HTR-8/SVneo (cell line): ENCODE results near the gene HIPK4.

Experiments used
- DNase-seq: peaks from one replicate; pipeline ENCODE4 v3.0.0; 2011; ENCODE audit warnings: low spot score, mixed read lengths; ENCODE audit not compliant: insufficient read length
- FAIRE-seq: peaks from 2 replicates; lab custom pipeline; 2011; peaks lifted over from hg19 to GRCh38; lab: Jason Lieb, UNC

Gene HIPK4

DNA sequence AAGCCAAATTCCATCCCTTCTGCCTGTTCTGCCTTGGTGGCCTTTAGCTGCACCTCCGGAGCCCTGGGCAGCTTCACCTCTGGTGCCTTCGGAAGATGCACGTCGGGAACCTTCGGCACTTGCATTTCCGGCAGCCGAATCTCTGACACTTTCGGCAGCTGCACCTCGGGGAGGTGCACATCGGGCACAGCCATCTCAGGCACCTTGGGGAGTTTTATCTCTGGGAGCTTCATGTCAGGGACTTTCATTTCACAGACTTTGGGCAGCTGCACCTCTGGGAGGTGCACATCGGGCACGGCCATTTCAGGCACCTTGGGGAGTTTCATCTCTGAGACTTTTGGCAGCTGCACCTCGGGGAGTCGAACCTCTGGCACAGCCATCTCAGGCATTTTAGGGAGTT is 6.0 kb upstream of the HIPK4 start:
- DNase-seq (no peak), FAIRE-seq (no peak)

DNA sequence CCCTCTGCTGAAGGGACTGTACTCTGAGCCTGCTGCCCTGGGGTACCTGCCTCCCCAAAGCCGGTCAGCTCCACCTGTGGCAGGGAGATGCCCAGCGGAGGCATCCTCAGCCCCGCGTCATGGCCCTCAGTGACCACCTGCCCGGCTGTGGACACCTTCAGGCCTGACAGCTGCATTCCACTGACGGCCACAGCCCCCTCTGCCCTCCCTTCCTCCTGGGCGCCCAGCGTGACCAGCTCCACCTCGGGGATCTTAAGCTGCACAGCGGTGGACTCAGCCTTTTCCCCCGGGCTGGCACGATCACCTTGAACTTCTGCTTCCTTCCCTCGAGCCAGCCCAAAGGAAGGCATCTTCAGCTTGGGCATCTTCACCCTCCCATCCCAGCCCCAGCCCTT is 4.8 kb upstream of the HIPK4 start:
- DNase-seq (no peak), FAIRE-seq (no peak)

DNA sequence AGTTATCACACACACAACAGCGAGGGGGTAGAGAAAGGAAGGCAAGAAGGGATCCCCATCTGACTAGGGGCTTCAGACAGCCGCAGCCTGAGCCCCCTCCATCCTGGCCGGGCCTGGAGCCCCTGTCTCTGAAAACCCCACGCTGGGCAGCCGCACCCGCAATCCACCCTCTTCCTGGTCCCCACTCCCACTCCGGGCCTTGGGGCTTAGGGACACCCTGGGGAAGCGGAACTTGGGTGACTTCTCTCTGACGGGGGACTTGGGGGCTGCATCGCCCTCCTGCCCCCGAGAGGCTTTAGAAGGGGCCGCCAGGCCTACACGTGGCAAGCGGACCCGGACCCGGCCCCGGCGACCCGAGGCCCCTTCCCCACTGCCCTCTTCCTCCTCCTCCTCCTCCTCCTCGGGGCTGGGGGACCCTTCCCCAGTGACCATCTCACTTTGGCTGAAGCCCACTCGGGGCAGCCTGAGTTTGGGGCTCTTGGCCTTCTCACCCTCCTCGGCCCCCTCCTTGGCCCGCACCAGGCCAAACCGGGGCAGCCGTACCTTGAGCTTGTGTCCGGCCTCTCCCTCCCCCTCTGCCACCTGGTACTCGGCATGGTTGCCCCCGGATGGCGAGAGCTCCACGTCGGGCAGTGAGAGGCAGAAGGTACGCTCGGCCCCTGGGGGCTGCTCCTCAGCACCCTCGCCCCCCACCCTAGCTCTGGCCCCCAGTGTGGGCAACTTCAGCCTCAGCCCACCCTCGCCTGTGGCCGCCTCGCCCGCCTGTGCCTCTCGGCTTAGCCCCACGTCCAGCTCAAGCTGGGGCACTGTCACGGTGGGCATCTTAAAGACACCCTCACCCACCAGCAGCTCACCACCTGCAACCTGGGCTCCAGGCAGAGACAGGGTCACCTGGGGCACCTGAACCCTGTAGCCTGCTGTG is 4.2 kb upstream of the HIPK4 start:
- FAIRE-seq (no peak), DNase-seq (no peak)

DNA sequence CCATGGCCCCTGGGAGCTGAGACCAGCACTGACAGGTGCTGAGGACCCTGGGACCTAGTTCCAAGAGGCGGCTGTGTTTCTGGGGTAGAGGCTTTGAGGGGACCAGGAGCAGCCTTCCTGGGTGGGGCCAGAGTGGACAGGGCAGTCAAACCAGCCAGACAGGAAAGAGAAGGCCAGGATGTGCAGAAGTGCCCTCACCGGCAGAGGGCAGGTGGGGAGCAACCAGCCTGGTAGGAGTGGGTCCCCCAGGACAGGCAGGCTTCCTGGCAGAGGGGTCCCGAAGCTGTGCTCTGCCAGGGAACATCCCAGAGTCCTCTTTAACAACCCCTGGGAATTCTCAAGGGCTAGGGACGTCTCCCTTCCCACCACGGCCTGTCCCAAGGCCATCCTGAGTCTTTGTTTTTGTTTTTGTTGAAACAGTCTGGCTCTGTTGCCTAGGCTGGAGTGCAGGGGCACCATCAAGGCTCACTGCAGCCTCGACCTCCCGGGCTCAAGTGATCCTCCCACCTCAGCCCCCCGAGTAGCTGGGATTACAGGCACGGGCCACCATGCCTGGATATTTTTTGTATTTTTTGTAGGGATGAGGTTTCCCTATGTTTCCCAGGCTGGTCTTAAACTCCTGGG is 3.0 kb upstream of the HIPK4 start:
- FAIRE-seq: no peak

GRCh38 chr19:40392123-40392522 is 2.1 kb upstream of the HIPK4 start:
- no peak for FAIRE-seq
- DNase-seq: no peak

More for the DNA sequence above, 3.0 kb upstream of the HIPK4 start:
- peak; percentile 28 for DNase-seq

DNA sequence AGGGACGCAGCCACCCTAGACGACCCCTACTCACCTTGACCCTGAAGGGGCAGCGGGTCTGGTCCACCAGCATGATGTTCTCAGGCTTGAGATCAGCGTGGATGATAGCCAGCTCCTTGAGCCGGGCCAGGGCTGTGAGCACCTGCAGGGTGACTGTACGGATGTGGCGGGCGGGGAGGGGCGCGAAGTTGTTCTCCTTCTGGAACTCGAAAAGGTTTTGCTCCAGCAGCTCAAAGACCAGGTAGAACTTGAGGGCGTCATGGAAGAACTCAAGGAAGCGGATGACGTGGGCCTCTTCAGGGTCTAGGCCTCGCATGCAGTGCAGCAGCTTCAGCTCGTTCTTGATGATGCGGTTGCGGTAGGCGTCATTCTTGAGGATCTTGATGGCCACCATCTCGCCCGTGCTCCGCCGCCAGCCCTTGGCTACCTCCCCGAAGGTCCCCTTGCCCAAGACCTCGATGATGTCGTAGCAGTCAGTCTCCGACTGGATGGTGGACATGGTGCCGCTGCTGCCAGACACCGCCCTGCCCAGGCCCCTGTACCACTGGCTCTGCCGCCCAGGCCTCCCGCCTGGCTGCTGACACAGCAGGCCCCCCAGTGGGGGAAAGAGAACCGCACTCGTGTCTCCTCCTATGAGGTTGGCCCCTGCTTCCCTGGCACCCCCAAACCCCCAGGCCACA is 437 bp downstream of the HIPK4 start:
- FAIRE-seq: no peak
- DNase-seq: no peak

- no peak for DNase-seq
- FAIRE-seq: no peak
Observed at GRCh38 chr19:40388481-40388880, 1.5 kb downstream of the HIPK4 start.

- DNase-seq (no peak), FAIRE-seq (no peak)
Observed at GRCh38 chr19:40387155-40387554, 2.8 kb downstream of the HIPK4 start.

GRCh38 chr19:40383668-40384248 is 6.2 kb downstream of the HIPK4 start:
- DNase-seq: no peak
- FAIRE-seq: no peak

DNA sequence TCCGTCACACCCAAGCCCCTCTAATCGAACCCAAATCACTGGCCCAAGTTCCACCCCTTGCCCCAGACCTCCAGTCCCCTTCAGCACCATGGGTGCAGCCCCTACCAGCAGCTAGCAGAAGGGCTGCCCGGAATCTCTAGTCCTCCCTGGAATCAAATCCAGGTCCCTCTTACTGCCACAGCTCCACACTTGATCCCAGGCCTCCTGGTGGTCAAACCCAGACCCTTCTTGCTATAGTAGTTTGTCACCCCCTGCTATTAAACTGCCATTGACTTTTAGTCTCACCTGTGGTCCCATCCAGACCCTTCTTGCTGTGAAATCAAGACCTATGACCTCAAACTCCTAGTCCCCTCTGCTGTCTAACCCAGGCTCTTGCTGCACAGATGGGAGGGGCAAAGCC is 8.7 kb downstream of the HIPK4 start:
- FAIRE-seq: no peak
- no peak for DNase-seq

GRCh38 chr19:40380199-40381037 is 9.6 kb downstream of the HIPK4 start:
- FAIRE-seq: no peak
- DNase-seq: no peak

GRCh38 chr19:40379446-40380198 is 10.4 kb downstream of the HIPK4 start:
- FAIRE-seq (no peak), DNase-seq (no peak)

DNA sequence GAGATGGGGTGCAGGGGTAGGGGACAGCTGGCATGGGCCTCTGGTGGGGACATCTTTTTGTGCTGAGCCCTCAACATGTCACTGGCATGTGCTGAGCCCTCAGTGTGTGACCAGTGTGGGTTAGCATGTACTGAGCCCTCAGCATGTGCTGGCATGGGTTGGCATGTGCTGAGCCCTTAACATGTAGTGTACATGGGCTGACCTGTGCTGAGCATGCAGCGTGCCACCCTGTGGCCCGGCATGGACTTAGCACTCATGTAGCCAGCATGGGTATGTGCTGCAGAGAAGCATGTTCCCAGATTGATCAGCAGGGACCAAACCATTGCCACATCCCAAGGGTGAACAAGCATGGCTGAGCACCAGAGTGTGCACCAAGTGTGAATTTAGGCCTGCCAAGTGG is 11.5 kb downstream of the HIPK4 start:
- no peak for DNase-seq
- FAIRE-seq: no peak

GRCh38 chr19:40377876-40378385 is 12.1 kb downstream of the HIPK4 start:
- no peak for FAIRE-seq
- no peak for DNase-seq

DNA sequence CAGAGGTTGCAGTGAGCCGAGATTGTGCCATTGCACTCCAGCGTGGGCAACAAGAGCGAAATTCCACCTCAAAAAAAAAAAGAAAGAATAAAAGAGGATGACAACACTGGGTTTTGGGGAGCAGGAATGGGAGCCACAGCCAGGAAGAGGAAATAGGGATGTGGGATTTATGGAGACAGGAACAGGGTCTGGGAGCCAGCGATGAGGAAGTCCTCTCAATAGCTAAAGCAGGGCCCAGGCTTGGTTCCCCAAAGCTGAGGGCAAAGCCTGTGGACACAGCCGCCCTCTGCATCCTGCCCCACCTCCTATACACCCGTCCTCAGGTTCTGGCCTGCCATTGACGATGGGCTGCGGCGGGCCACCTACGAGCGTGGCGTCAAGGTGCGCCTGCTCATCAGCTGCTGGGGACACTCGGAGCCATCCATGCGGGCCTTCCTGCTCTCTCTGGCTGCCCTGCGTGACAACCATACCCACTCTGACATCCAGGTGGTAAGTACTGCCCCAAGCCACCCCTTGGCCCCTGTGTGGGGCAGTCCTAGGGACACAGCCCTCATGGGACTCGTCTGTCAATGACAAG is 13.6 kb downstream of the HIPK4 start:
- no peak for FAIRE-seq
- DNase-seq: no peak

- DNase-seq (no peak), FAIRE-seq (no peak)
Observed at GRCh38 chr19:40374084-40374483, 15.9 kb downstream of the HIPK4 start.

DNA sequence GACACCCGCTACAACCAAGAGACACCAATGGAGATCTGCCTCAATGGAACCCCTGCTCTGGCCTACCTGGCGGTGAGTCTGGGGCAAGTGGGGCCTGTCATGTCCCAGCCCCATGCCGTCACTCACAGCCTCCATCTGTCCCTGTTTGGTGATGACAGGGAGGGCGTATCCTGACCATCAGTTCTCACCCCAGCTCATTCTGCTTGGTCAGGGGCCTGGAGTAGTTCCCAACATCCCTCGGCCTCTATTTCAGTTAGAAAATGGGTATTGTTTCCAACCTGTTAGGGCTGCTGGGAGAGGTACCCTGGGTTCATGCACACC is 18.2 kb downstream of the HIPK4 start:
- DNase-seq: no peak
- FAIRE-seq: no peak

DNA sequence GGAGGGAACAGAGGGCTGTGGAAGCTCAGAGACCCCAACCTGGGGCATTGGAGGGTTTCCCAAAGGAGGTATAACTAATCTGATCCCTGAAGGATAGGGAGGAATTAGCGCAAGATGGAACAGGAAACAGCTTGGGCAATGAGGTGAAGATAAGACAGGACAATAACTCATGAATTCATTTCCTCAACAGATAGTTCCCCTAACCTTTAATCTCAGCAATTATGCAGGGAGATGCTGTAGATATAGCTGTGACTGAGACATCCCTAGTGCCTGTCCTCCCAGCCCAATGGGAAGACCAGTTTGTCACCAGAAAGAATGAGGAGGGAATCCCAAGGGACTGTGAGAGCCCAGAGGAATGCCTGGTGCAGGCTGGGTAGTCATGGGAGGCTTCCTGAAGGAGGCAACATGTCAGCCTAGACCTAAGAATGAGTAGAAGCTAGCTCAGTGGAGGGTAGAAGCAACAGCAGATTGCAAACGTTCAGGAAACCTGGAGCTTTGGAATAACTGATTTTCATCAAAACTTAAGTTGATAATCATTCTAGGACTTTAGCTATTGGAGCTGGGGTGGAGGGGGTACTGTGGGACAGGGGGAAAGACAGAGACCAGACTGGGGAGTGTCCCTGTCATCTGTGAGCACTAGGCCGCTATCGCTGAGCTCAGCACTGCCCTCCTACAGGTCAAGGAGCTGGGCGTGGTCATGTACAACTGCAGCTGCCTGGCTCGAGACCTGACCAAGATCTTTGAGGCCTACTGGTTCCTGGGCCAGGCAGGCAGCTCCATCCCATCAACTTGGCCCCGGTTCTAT is 18.8 kb downstream of the HIPK4 start:
- FAIRE-seq (no peak), DNase-seq (no peak)
